ENCODE results near the gene POLA1.

Gene POLA1

DNA sequence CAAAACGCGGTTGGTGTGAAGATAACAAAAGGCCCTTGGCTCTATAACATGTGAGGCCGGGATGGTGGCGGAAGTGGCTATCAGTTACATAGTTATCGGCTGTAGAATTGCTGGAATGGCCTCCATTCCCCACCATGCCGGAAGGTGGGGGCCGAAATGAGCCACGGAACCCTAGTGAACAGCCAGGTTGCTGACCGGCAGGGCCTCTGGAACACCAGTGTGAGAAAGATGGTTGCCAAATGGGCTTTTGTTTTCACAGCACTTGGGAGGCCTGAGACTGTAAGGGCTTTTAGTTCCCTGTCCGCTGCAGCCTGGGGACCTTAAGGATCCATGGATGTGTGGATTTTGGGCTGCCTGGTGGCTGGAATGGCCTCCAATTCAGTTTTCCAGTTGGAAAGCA, 345.3 kb downstream of the POLA1 start:
- H3K4me2 ChIP-seq (ENCODE audit: low read length): no peak overlapping the region
- H3K9me3 ChIP-seq (ENCODE audit: insufficient read depth, low read length): no peaks in the 10 kb centered on the region
- no peak overlapping the region for H2AFZ ChIP-seq (ENCODE audit: low read depth, low read length)
- no peak overlapping the region for H3K9ac ChIP-seq (ENCODE audit: low read length)
- peaks cover 8% of the 10 kb centered on the region for H3K4me1 ChIP-seq (ENCODE audit: low read length)
- H3K4me3 ChIP-seq (ENCODE audit: low read length): no peak overlapping the region
- H3K27ac ChIP-seq (ENCODE audit: low read length): no peak overlapping the region
- TF ChIP-seq, protein P1, sequence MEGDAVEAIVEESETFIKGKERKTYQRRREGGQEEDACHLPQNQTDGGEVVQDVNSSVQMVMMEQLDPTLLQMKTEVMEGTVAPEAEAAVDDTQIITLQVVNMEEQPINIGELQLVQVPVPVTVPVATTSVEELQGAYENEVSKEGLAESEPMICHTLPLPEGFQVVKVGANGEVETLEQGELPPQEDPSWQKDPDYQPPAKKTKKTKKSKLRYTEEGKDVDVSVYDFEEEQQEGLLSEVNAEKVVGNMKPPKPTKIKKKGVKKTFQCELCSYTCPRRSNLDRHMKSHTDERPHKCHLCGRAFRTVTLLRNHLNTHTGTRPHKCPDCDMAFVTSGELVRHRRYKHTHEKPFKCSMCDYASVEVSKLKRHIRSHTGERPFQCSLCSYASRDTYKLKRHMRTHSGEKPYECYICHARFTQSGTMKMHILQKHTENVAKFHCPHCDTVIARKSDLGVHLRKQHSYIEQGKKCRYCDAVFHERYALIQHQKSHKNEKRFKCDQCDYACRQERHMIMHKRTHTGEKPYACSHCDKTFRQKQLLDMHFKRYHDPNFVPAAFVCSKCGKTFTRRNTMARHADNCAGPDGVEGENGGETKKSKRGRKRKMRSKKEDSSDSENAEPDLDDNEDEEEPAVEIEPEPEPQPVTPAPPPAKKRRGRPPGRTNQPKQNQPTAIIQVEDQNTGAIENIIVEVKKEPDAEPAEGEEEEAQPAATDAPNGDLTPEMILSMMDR (IDR thresholded peaks at IDR 0.05; ENCODE audit: low read depth, low read length): no peak
- no peak for TF ChIP-seq EZH2phosphoT487 (IDR thresholded peaks at IDR 0.05; ENCODE audit: low read depth)
- no peaks in the 10 kb centered on the region for H3K27me3 ChIP-seq (ENCODE audit: low read depth, low read length)
- no peaks in the 10 kb centered on the region for H3K36me3 ChIP-seq (replicated peaks; ENCODE audit: low read depth, low read length)
- no peaks in the 10 kb centered on the region for H3K79me2 ChIP-seq (ENCODE audit: low read length)
- no peaks in the 10 kb centered on the region for H4K20me1 ChIP-seq (ENCODE audit: insufficient read depth, low read length)

DNA sequence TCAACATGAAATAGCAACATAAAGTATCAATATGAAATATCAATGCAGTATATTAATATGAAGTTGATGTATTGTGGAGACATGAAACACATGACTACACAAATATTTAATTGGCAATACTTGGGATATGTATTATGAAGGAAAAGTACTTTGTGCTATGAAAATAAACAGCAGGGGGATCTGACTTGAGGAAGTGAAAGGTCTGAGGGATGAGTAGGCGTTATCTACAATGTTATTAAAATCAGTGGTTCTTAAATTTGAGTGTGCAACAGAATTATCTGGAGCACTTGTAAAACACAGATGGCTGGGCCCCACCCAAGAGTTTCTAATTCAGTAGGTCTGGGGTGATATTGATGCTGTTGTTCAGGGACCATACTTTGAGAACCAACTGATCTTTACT, 349.5 kb downstream of the POLA1 start:
- Histone ChIP-seq H3K9me3 (ENCODE audit: insufficient read depth, low read length) (no peaks in the 10 kb centered on the region), H2AFZ (ENCODE audit: low read depth, low read length) (no peak overlapping the region), H3K4me3 (ENCODE audit: low read length) (no peak overlapping the region), H3K27me3 (ENCODE audit: low read depth, low read length) (no peaks in the 10 kb centered on the region), H3K4me2 (ENCODE audit: low read length) (no peak overlapping the region), H3K79me2 (ENCODE audit: low read length) (no peaks in the 10 kb centered on the region), H3K36me3 (replicated peaks; ENCODE audit: low read depth, low read length) (no peaks in the 10 kb centered on the region), H3K9ac (ENCODE audit: low read length) (no peak overlapping the region), H3K27ac (ENCODE audit: low read length) (no peak overlapping the region), H3K4me1 (ENCODE audit: low read length) (peaks cover 8% of the 10 kb centered on the region), H4K20me1 (ENCODE audit: insufficient read depth, low read length) (no peaks in the 10 kb centered on the region)
- TF ChIP-seq, protein P1 (IDR thresholded peaks at IDR 0.05; ENCODE audit: low read depth, low read length): no peak
- TF ChIP-seq EZH2phosphoT487 (IDR thresholded peaks at IDR 0.05; ENCODE audit: low read depth): no peak

All from OCI-LY3 (cell line).